Fibroblast of peridontal ligament (primary cell): Measurements from ENCODE around the gene CCT5.

ENCODE experiments used
- DNase-seq: peaks from one replicate; pipeline ENCODE4 v3.0.0-alpha.2; 2010; ENCODE audit errors: extremely low read depth

CCT5 gene

GRCh38 chr5:10277773-10278630 lies 27.9 kb downstream of the CCT5 start:
- no peak for DNase-seq

- DNase-seq = no peak
Observed at GRCh38 chr5:10278658-10279279, 28.7 kb downstream of the CCT5 start.

GRCh38 chr5:10279328-10279727 lies 29.2 kb downstream of the CCT5 start:
- DNase-seq = no peak

GRCh38 chr5:10279925-10280720 lies 30.0 kb downstream of the CCT5 start:
- no peak for DNase-seq

- DNase-seq = peak; percentile 76
Observed at GRCh38 chr5:10283927-10284635, 34.0 kb downstream of the CCT5 start.

- peak; percentile 75 for DNase-seq
Observed at GRCh38 chr5:10285362-10285761, 35.3 kb downstream of the CCT5 start.

- peak; percentile 48 for DNase-seq
Observed at GRCh38 chr5:10286162-10286861, 36.2 kb downstream of the CCT5 start.

- no peak for DNase-seq
Observed at GRCh38 chr5:10286862-10287227, 36.8 kb downstream of the CCT5 start.

GRCh38 chr5:10288592-10289219 lies 38.6 kb downstream of the CCT5 start:
- DNase-seq = no peak

GRCh38 chr5:10289353-10289752 lies 39.3 kb downstream of the CCT5 start:
- no peak for DNase-seq

- DNase-seq = no peak
Observed at GRCh38 chr5:10289991-10290390, 39.9 kb downstream of the CCT5 start.

- DNase-seq = no peak
Observed at GRCh38 chr5:10290438-10290837, 40.4 kb downstream of the CCT5 start.

GRCh38 chr5:10291692-10292339 lies 41.7 kb downstream of the CCT5 start:
- no peak for DNase-seq

- DNase-seq = no peak
Observed at GRCh38 chr5:10293907-10294662, 44.0 kb downstream of the CCT5 start.

GRCh38 chr5:10295619-10296326 lies 45.7 kb downstream of the CCT5 start:
- no peak for DNase-seq

- DNase-seq = no peak
Observed at GRCh38 chr5:10297646-10298204, 47.6 kb downstream of the CCT5 start.

- no peak for DNase-seq
Observed at GRCh38 chr5:10300246-10300645, 50.2 kb downstream of the CCT5 start.

GRCh38 chr5:10301266-10301665 lies 51.2 kb downstream of the CCT5 start:
- no peak for DNase-seq
